ENCODE data around the gene AKT1S1. TPM values are rescaled to one million over a fixed set of nuclear protein-coding genes. Genes with fewer than 3 reads are reported as not detected.

AKT1S1 gene
- total RNA-seq, 2 experiments from 2014 or later: 15.1 to 15.8 TPM

DNA sequence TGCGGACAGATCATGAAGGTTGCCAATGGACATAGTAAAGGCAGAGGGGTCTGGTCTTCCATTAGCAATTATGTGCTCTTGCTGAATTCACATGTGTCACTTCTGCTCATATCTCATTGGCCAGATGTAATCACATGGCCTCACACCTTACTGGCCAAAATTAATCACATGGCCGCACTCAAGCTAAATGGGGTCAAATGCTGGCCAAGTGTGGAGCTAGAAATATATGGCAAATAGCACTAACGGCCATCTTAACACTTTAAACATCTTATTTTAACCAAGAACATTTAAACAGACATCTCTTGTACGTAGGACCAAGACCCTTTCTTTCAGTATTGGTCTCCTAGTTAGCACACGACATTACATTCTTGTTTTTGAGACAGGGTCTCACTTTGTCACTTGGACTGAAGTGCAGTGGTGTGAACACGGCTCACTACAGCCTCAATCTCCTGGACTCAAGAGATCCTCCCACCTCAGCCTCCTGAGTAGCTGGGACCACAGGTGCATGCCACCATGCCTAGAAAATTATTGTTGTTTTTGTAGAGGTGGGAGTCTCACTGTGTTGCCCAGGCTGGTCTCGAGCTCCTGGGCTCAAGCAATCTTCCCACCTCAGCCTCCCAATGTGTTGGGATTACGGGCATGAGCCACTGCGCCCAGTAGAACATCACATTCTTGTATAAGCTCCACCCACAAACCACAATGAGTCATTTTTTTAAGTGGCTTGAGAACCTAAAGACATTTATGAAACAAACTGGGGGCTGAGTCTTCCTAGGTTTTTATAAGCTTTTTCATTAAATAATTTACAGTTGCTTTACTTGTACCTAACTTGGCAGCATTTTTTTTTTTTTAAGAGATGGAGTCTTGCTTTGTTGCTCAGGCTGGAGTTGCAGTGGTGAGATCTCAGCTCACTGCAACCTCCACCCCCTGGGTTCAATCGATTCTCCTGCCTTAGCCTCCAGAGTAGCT, 29.1 kb downstream of the AKT1S1 start:
- H3K27me3 Mint-ChIP-seq: no peaks in the 10 kb centered on the region
- CTCF ChIA-PET: interaction anchor here (0.9 kb wide), 1 partner anchor 42 kb away, joined by 3 read pairs; no protein-coding TSS in a partner anchor
- Histone ChIP-seq H3K9me3 (ENCODE audit: control insufficient read depth in 1 of 2, insufficient read depth in 1 of 2, low read length in 2 of 2) (no peaks in the 10 kb centered on the region), H3K27me3 (ENCODE audit: control insufficient read depth in 1 of 2, insufficient read depth in 2 of 2, low read length in 2 of 2) (no peaks in the 10 kb centered on the region), H3K4me3 (ENCODE audit: low read length) (no peak overlapping the region), H3K4me1 (ENCODE audit: insufficient read depth, low read length) (peaks cover 42% of the 10 kb centered on the region), H3K36me3 (ENCODE audit: insufficient read depth, low read length) (no peaks in the 10 kb centered on the region), H3K27ac (ENCODE audit: low read depth in 1 of 2, low read length in 2 of 2) (no peak overlapping the region)
- TF ChIP-seq, protein P1, sequence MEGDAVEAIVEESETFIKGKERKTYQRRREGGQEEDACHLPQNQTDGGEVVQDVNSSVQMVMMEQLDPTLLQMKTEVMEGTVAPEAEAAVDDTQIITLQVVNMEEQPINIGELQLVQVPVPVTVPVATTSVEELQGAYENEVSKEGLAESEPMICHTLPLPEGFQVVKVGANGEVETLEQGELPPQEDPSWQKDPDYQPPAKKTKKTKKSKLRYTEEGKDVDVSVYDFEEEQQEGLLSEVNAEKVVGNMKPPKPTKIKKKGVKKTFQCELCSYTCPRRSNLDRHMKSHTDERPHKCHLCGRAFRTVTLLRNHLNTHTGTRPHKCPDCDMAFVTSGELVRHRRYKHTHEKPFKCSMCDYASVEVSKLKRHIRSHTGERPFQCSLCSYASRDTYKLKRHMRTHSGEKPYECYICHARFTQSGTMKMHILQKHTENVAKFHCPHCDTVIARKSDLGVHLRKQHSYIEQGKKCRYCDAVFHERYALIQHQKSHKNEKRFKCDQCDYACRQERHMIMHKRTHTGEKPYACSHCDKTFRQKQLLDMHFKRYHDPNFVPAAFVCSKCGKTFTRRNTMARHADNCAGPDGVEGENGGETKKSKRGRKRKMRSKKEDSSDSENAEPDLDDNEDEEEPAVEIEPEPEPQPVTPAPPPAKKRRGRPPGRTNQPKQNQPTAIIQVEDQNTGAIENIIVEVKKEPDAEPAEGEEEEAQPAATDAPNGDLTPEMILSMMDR (IDR thresholded peaks at IDR 0.05): no peak
- DNase-seq (peak in 4 of 14 experiments; percentile 24 to 69 (median 56)), ATAC-seq (ENCODE audit: poor library complexity) (no peak)
- intact Hi-C loops (cut with DNase I, micrococcal nuclease): no loop called here
- peak overlapping the region; percentile 80 for H3K4me3 Mint-ChIP-seq
- peaks cover 33% of the 10 kb centered on the region for H3K4me1 Mint-ChIP-seq (ENCODE audit: low read depth)
- H3K9me3 Mint-ChIP-seq: no peaks in the 10 kb centered on the region
- no peak overlapping the region for H3K27ac Mint-ChIP-seq
- H3K36me3 Mint-ChIP-seq (ENCODE audit: low read depth): peaks cover 17% of the 10 kb centered on the region
- POLR2A ChIA-PET: interaction anchor here (0.9 to 2.5 kb wide), 4 partner anchors 21 to 35 kb away, joined by 3 to 11 read pairs (median 5); partner anchors contain the start of genes AKT1S1, FUZ, MED25 and TBC1D17

DNA sequence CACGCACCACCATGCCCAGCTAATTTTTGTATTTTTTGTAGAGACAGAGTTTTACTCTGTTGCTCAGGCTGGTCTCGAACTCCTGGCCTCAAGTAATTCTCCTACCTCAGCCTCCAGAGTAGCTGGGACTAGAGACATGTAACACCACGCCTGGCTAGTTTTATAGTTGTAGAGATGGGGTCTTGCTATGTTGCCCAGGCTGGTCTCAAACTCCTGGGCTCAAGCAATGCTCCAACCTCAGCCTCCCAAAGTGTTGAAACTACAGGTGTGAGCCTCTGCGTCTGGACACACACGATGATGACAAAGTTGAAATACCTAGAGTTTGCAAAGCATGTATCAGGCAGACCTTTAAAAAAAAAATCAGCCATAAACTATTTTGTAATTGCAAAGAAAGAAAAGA, 30.7 kb downstream of the AKT1S1 start:
- DNase-seq (no peak), ATAC-seq (ENCODE audit: poor library complexity) (no peak)
- TF ChIP-seq, protein P1 (IDR thresholded peaks at IDR 0.05): no peak
- H3K9me3 ChIP-seq (ENCODE audit: control insufficient read depth in 1 of 2, insufficient read depth in 1 of 2, low read length in 2 of 2): no peaks in the 10 kb centered on the region
- peaks cover 27% of the 10 kb centered on the region for H3K4me1 ChIP-seq (ENCODE audit: insufficient read depth, low read length)
- CTCF ChIA-PET: no interaction called here
- H3K4me3 ChIP-seq (ENCODE audit: low read length): no peak overlapping the region
- Mint-ChIP-seq H3K4me1 (ENCODE audit: low read depth) (peaks cover 21% of the 10 kb centered on the region), H3K27ac (no peak overlapping the region), H3K9me3 (no peaks in the 10 kb centered on the region), H3K27me3 (no peaks in the 10 kb centered on the region), H3K36me3 (ENCODE audit: low read depth) (peaks cover 6% of the 10 kb centered on the region), H3K4me3 (peak overlapping the region; percentile 20)
- H3K27ac ChIP-seq (ENCODE audit: low read depth in 1 of 2, low read length in 2 of 2): no peak overlapping the region
- H3K36me3 ChIP-seq (ENCODE audit: insufficient read depth, low read length): no peaks in the 10 kb centered on the region
- intact Hi-C loops (cut with DNase I, micrococcal nuclease): no loop called here
- no peaks in the 10 kb centered on the region for H3K27me3 ChIP-seq (ENCODE audit: control insufficient read depth in 1 of 2, insufficient read depth in 2 of 2, low read length in 2 of 2)
- POLR2A ChIA-PET: no interaction called here

GRCh38 chr19:49845414-49845813, 31.7 kb downstream of the AKT1S1 start:
- CTCF ChIA-PET: no interaction called here
- H3K27me3 ChIP-seq (ENCODE audit: control insufficient read depth in 1 of 2, insufficient read depth in 2 of 2, low read length in 2 of 2): no peaks in the 10 kb centered on the region
- H3K4me3 Mint-ChIP-seq: no peak overlapping the region
- peaks cover 24% of the 10 kb centered on the region for H3K4me1 ChIP-seq (ENCODE audit: insufficient read depth, low read length)
- H3K4me1 Mint-ChIP-seq (ENCODE audit: low read depth): peaks cover 21% of the 10 kb centered on the region
- H3K36me3 ChIP-seq (ENCODE audit: insufficient read depth, low read length): no peaks in the 10 kb centered on the region
- TF ChIP-seq, protein P1 (IDR thresholded peaks at IDR 0.05): no peak
- no peak overlapping the region for H3K27ac Mint-ChIP-seq
- no peaks in the 10 kb centered on the region for H3K9me3 ChIP-seq (ENCODE audit: control insufficient read depth in 1 of 2, insufficient read depth in 1 of 2, low read length in 2 of 2)
- H3K36me3 Mint-ChIP-seq (ENCODE audit: low read depth): peaks cover 3% of the 10 kb centered on the region
- intact Hi-C loops (cut with DNase I, micrococcal nuclease): no loop called here
- ATAC-seq (ENCODE audit: poor library complexity): no peak
- POLR2A ChIA-PET: no interaction called here
- H3K27me3 Mint-ChIP-seq: no peaks in the 10 kb centered on the region
- no peaks in the 10 kb centered on the region for H3K9me3 Mint-ChIP-seq
- DNase-seq: no peak
- no peak overlapping the region for H3K4me3 ChIP-seq (ENCODE audit: low read length)
- H3K27ac ChIP-seq (ENCODE audit: low read depth in 1 of 2, low read length in 2 of 2): no peak overlapping the region
